Measurements from ENCODE around the gene PIGZ. TPM values are rescaled to one million over a fixed set of nuclear protein-coding genes. Genes with fewer than 3 reads are reported as not detected.

PIGZ gene
- total and polyA plus RNA-seq, 2 donors from 2014 or later, result 1.4 to 3.5 TPM

DNA sequence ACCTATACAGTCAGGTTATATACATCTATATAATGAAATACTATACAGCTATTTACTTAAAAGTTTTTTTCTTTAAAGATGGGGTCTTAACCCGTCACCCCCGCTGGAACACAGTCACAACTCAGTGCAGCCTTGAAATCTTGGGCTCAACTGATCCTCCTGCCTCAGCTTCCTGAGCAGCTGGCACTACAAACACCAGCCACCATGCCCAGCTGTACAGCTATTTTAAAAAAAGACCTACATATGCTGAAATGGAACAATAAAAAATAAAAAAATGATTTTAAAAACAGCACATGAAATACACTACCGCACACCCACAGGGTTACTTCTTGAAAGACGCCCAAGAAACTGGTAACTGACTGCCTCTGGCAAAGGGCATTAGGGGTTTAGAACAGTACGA is 30.1 kb downstream of the PIGZ start:
- Histone ChIP-seq H3K27ac (ENCODE audit: low read depth in 2 of 2, low read length in 2 of 2) (no peak overlapping the region), H3K27me3 (ENCODE audit: control insufficient read depth, insufficient read depth, low read length) (no peaks in the 10 kb centered on the region), H3K9ac (ENCODE audit: low read length in 3 of 3) (no peak overlapping the region), H3K4me1 (ENCODE audit: control insufficient read depth in 2 of 3, insufficient read depth in 2 of 3, low read depth in 1 of 3, low read length in 3 of 3) (peaks cover 0 to 12% (median 4%) of the 10 kb centered on the region in 3 donors), H3K36me3 (ENCODE audit: control insufficient read depth in 2 of 3, insufficient read depth in 3 of 3, low read length in 3 of 3) (peaks cover 6 to 39% (median 22%) of the 10 kb centered on the region in 3 donors), H3K4me3 (ENCODE audit: low read length in 3 of 3) (no peak overlapping the region), H3K9me3 (ENCODE audit: control insufficient read depth in 2 of 3, insufficient read depth in 1 of 3, low read length in 3 of 3) (no peaks in the 10 kb centered on the region)
- FAIRE-seq (no peak), DNase-seq (no peak)
- TF ChIP-seq, protein P1, sequence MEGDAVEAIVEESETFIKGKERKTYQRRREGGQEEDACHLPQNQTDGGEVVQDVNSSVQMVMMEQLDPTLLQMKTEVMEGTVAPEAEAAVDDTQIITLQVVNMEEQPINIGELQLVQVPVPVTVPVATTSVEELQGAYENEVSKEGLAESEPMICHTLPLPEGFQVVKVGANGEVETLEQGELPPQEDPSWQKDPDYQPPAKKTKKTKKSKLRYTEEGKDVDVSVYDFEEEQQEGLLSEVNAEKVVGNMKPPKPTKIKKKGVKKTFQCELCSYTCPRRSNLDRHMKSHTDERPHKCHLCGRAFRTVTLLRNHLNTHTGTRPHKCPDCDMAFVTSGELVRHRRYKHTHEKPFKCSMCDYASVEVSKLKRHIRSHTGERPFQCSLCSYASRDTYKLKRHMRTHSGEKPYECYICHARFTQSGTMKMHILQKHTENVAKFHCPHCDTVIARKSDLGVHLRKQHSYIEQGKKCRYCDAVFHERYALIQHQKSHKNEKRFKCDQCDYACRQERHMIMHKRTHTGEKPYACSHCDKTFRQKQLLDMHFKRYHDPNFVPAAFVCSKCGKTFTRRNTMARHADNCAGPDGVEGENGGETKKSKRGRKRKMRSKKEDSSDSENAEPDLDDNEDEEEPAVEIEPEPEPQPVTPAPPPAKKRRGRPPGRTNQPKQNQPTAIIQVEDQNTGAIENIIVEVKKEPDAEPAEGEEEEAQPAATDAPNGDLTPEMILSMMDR (IDR thresholded peaks at IDR 0.05; ENCODE audit: borderline replicate concordance, extremely low read depth, insufficient read depth), result no peak
- intact Hi-C loops (cut with DNase I), result no loop called here

DNA sequence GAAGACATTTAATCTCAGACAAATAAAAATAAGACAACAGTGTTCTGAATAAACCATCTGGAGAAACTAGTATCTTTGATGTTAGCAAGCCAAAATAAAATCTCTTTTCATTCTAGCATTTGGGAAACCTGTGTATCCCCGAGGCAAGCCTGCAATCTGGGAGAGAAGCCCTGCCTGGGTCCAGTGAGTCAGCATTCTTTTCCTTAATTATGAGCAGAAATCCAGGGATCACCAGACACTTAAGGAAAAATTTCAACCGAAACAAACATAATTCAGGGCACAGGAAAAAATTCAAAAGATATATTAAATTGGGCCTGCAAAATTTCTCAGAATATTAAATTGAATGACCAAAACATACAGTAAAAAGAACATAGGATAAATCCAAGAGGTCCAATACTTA is 30.5 kb downstream of the PIGZ start:
- intact Hi-C loops (cut with DNase I), result no loop called here
- FAIRE-seq, result no peak
- H3K9me3 ChIP-seq (ENCODE audit: control insufficient read depth in 2 of 3, insufficient read depth in 1 of 3, low read length in 3 of 3), result no peaks in the 10 kb centered on the region
- H3K27me3 ChIP-seq (ENCODE audit: control insufficient read depth, insufficient read depth, low read length), result no peaks in the 10 kb centered on the region
- peaks cover 6 to 39% (median 22%) of the 10 kb centered on the region in 3 donors for H3K36me3 ChIP-seq (ENCODE audit: control insufficient read depth in 2 of 3, insufficient read depth in 3 of 3, low read length in 3 of 3)
- H3K9ac ChIP-seq (ENCODE audit: low read length in 3 of 3), result no peak overlapping the region
- no peak for DNase-seq
- H3K27ac ChIP-seq (ENCODE audit: low read depth in 2 of 2, low read length in 2 of 2), result no peak overlapping the region
- H3K4me1 ChIP-seq (ENCODE audit: control insufficient read depth in 2 of 3, insufficient read depth in 2 of 3, low read depth in 1 of 3, low read length in 3 of 3), result peaks cover 0 to 8% (median 0%) of the 10 kb centered on the region in 3 donors
- no peak overlapping the region for H3K4me3 ChIP-seq (ENCODE audit: low read length in 3 of 3)
- TF ChIP-seq, protein P1 (IDR thresholded peaks at IDR 0.05; ENCODE audit: borderline replicate concordance, extremely low read depth, insufficient read depth), result no peak

DNA sequence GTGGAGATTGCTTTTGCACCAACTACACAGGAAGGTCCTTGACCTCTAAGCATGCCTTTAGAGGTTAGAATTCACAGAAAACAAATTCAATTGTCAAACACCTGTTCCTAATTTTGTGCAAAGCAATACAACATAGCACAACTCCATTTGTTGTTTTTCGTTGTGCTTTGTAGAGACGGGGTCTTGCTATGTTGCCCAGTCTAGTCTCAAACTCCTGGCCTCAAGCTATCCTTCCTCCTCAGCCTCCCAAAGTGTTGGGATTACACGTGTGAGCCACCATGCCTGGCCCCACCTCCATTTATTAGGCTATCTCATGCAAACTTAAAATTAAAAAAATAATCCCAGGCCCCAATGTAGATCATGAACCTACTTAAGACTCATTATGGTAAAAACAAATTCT is 32.3 kb downstream of the PIGZ start:
- Histone ChIP-seq H3K36me3 (ENCODE audit: control insufficient read depth in 2 of 3, insufficient read depth in 3 of 3, low read length in 3 of 3) (peaks cover 10 to 50% (median 26%) of the 10 kb centered on the region in 3 donors), H3K9ac (ENCODE audit: low read length in 3 of 3) (no peak overlapping the region), H3K27me3 (ENCODE audit: control insufficient read depth, insufficient read depth, low read length) (no peaks in the 10 kb centered on the region), H3K9me3 (ENCODE audit: control insufficient read depth in 2 of 3, insufficient read depth in 1 of 3, low read length in 3 of 3) (no peaks in the 10 kb centered on the region), H3K4me1 (ENCODE audit: control insufficient read depth in 2 of 3, insufficient read depth in 2 of 3, low read depth in 1 of 3, low read length in 3 of 3) (peaks cover 0 to 3% (median 0%) of the 10 kb centered on the region in 3 donors), H3K27ac (ENCODE audit: low read depth in 2 of 2, low read length in 2 of 2) (no peak overlapping the region), H3K4me3 (ENCODE audit: low read length in 3 of 3) (no peak overlapping the region)
- TF ChIP-seq, protein P1 (IDR thresholded peaks at IDR 0.05; ENCODE audit: borderline replicate concordance, extremely low read depth, insufficient read depth), result no peak
- intact Hi-C loops (cut with DNase I), result no loop called here
- DNase-seq, result no peak
- no peak for FAIRE-seq

DNA sequence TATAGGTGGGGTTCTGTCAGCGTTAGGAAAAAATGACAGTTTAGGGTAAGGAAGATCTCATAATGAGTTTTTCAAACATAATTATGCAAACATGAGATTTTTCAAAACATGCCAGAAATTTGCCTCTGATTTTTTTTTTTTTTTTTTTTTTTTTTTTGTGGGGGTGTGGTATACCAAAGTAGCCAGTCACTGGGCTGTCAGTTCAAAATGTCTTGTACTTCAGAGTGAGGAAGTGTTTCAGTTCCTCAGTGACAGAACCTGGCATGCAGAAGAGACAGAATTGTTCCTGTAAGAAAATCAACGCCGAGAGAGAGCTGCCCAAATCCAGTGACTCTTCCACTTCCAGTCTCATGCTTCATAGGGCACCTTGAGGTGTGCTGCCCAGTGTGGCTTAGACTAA is 36.0 kb downstream of the PIGZ start:
- DNase-seq (no peak), FAIRE-seq (no peak)
- peaks cover 8 to 55% (median 28%) of the 10 kb centered on the region in 3 donors for H3K36me3 ChIP-seq (ENCODE audit: control insufficient read depth in 2 of 3, insufficient read depth in 3 of 3, low read length in 3 of 3)
- H3K9ac ChIP-seq (ENCODE audit: low read length in 3 of 3), result no peak overlapping the region
- no peaks in the 10 kb centered on the region for H3K27me3 ChIP-seq (ENCODE audit: control insufficient read depth, insufficient read depth, low read length)
- no peaks in the 10 kb centered on the region for H3K9me3 ChIP-seq (ENCODE audit: control insufficient read depth in 2 of 3, insufficient read depth in 1 of 3, low read length in 3 of 3)
- H3K27ac ChIP-seq (ENCODE audit: low read depth in 2 of 2, low read length in 2 of 2), result no peak overlapping the region
- TF ChIP-seq, protein P1 (IDR thresholded peaks at IDR 0.05; ENCODE audit: borderline replicate concordance, extremely low read depth, insufficient read depth), result no peak
- H3K4me1 ChIP-seq (ENCODE audit: control insufficient read depth in 2 of 3, insufficient read depth in 2 of 3, low read depth in 1 of 3, low read length in 3 of 3), result no peaks in the 10 kb centered on the region
- intact Hi-C loops (cut with DNase I), result no loop called here
- no peak overlapping the region for H3K4me3 ChIP-seq (ENCODE audit: low read length in 3 of 3)

Measured in kidney (tissue), 14 donors.